Spinal cord (tissue), 10 donors: ENCODE measurements around the gene OR4D2. TPM values are rescaled to one million over a fixed set of nuclear protein-coding genes. Genes with fewer than 3 reads are reported as not detected.
A peak's percentile ranks its signal among the peaks of the same experiment; 100 is the strongest.

Experiments
- DNase-seq, 6 donors: peaks; one replicate each; pipeline versions ENCODE4 v3.0.0 to v3.0.0-alpha.2; 2013 to 2015; ENCODE audit warnings: low spot score in 6 of 6, low read depth in 4 of 6
- H3K27ac ChIP-seq: one replicate; pipeline ENCODE4 v1.5.1; 2013; ENCODE audit warnings: low read depth, low read length, control low read depth
- H3K27me3 ChIP-seq: one replicate; pipeline ENCODE4 v1.6.1; 2013; ENCODE audit warnings: low read length; ENCODE audit not compliant: control insufficient read depth, insufficient read depth
- H3K36me3 ChIP-seq: one replicate; pipeline ENCODE4 v1.6.1; 2013; ENCODE audit warnings: low read length; ENCODE audit not compliant: control insufficient read depth, insufficient read depth
- H3K4me1 ChIP-seq: one replicate; pipeline ENCODE4 v1.6.1; 2013; ENCODE audit warnings: low read length; ENCODE audit not compliant: control insufficient read depth, insufficient read depth
- H3K4me3 ChIP-seq: one replicate; pipeline ENCODE4 v1.5.1; 2013; ENCODE audit warnings: low read depth, low read length, control low read depth
- H3K9me3 ChIP-seq: one replicate; pipeline ENCODE4 v1.6.1; 2013; ENCODE audit warnings: low read length; ENCODE audit not compliant: control insufficient read depth, insufficient read depth
- WGBS: methylation state at CpG from one replicate; pipeline ENCODE4 v1.1.5; 2013; ENCODE audit warnings: missing lambda C conversion rate; ENCODE audit not compliant: insufficient coverage; 5-methylcytosine and 5-hydroxymethylcytosine counted together
- polyA plus RNA-seq, 2 donors: library from polyadenylated mRNA; unstranded; fragments of 120-200 nt; gene quantifications; one replicate each; pipeline ENCODE4 v1.2.1, GENCODE V29; 2013; ENCODE audit not compliant: insufficient read length in 2 of 2
- total RNA-seq, 2 donors: library from RNA; depleted of rRNA in 1 of 2; stranded (reverse); fragments of 120-200 nt in 1 of 2; fragments of >200 nt in 1 of 2; gene quantifications; one replicate each; pipeline versions ENCODE4 v1.2.3 to v1.2.4, GENCODE V29; 2013 to 2014
- donor health status: healthy.

The OR4D2 gene
- total and polyA plus RNA-seq, 4 donors: not detected

GRCh38 chr17:58202859-58203258 is 36.1 kb downstream of the OR4D2 start:
- DNase-seq: no peak
- Histone ChIP-seq H3K36me3 (peaks cover 25% of the 10 kb centered on the region), H3K27me3 (peaks cover 3% of the 10 kb centered on the region), H3K9me3 (no peaks in the 10 kb centered on the region), H3K4me3 (no peak overlapping the region), H3K27ac (no peak overlapping the region), H3K4me1 (peaks cover 2% of the 10 kb centered on the region)
- 75% methylated on average over 7 of the region's 7 CpGs for WGBS

GRCh38 chr17:58204796-58205195 is 38.0 kb downstream of the OR4D2 start:
- no peak for DNase-seq
- H3K9me3 ChIP-seq: no peaks in the 10 kb centered on the region

GRCh38 chr17:58205936-58206335 is 39.2 kb downstream of the OR4D2 start:
- no peak for DNase-seq
- Histone ChIP-seq H3K36me3 (peaks cover 47% of the 10 kb centered on the region), H3K4me1 (no peaks in the 10 kb centered on the region), H3K27me3 (no peaks in the 10 kb centered on the region), H3K9me3 (no peaks in the 10 kb centered on the region), H3K4me3 (no peak overlapping the region), H3K27ac (no peak overlapping the region)
- WGBS: 93% methylated on average over 5 of the region's 11 CpGs

More at GRCh38 chr17:58204796-58205195, 38.0 kb downstream of the OR4D2 start:
- WGBS: 85% methylated on average over 4 of the region's 5 CpGs
- Histone ChIP-seq H3K4me3 (no peak overlapping the region), H3K4me1 (peaks cover 2% of the 10 kb centered on the region), H3K36me3 (peaks cover 35% of the 10 kb centered on the region), H3K27ac (no peak overlapping the region), H3K27me3 (no peaks in the 10 kb centered on the region)

GRCh38 chr17:58207451-58207850 is 40.7 kb downstream of the OR4D2 start:
- H3K4me3 ChIP-seq: no peak overlapping the region
- no peaks in the 10 kb centered on the region for H3K4me1 ChIP-seq
- DNase-seq: no peak
- H3K27ac ChIP-seq: no peak overlapping the region
- H3K27me3 ChIP-seq: no peaks in the 10 kb centered on the region
- no peaks in the 10 kb centered on the region for H3K9me3 ChIP-seq
- H3K36me3 ChIP-seq: peaks cover 55% of the 10 kb centered on the region
- 89% methylated on average over 1 of the region's 3 CpGs for WGBS

GRCh38 chr17:58208344-58208743 is 41.6 kb downstream of the OR4D2 start:
- H3K36me3 ChIP-seq: peaks cover 60% of the 10 kb centered on the region
- no peaks in the 10 kb centered on the region for H3K4me1 ChIP-seq
- H3K27me3 ChIP-seq: no peaks in the 10 kb centered on the region
- H3K27ac ChIP-seq: no peak overlapping the region
- DNase-seq: no peak
- 100% methylated on average over 2 of the region's 5 CpGs for WGBS
- no peaks in the 10 kb centered on the region for H3K9me3 ChIP-seq
- no peak overlapping the region for H3K4me3 ChIP-seq

- Histone ChIP-seq H3K27ac (no peak overlapping the region), H3K27me3 (no peaks in the 10 kb centered on the region), H3K4me3 (no peak overlapping the region), H3K4me1 (no peaks in the 10 kb centered on the region), H3K9me3 (no peaks in the 10 kb centered on the region), H3K36me3 (peaks cover 60% of the 10 kb centered on the region)
- no peak for DNase-seq
- no CpG with 5 or more reads among the region's 5 CpGs for WGBS
Observed at GRCh38 chr17:58210922-58211321, 44.1 kb downstream of the OR4D2 start.

GRCh38 chr17:58215685-58216084 is 48.9 kb downstream of the OR4D2 start:
- Histone ChIP-seq H3K27ac (no peak overlapping the region), H3K4me3 (no peak overlapping the region), H3K36me3 (peaks cover 31% of the 10 kb centered on the region), H3K9me3 (no peaks in the 10 kb centered on the region), H3K4me1 (peaks cover 9% of the 10 kb centered on the region), H3K27me3 (no peaks in the 10 kb centered on the region)
- DNase-seq: peak in 1 of 6 donors; percentile 5

- no peak overlapping the region for H3K27ac ChIP-seq
- WGBS: 100% methylated on average over 3 of the region's 3 CpGs
- H3K4me3 ChIP-seq: no peak overlapping the region
- H3K9me3 ChIP-seq: no peaks in the 10 kb centered on the region
- H3K27me3 ChIP-seq: no peaks in the 10 kb centered on the region
- peaks cover 17% of the 10 kb centered on the region for H3K36me3 ChIP-seq
- DNase-seq: no peak
- peaks cover 9% of the 10 kb centered on the region for H3K4me1 ChIP-seq
Observed at GRCh38 chr17:58217766-58218165, 51.0 kb downstream of the OR4D2 start.

- H3K27me3 ChIP-seq: no peaks in the 10 kb centered on the region
- DNase-seq: peak; percentile 86 to 98 (median 90)
- H3K4me3 ChIP-seq: peak within 1 kb of the TSS; percentile 90
- peaks cover 9% of the 10 kb centered on the region for H3K4me1 ChIP-seq
- no peaks in the 10 kb centered on the region for H3K9me3 ChIP-seq
- WGBS: under 1% methylated on average over 45 of the region's 56 CpGs
- peak within 1 kb of the TSS; percentile 63 for H3K27ac ChIP-seq
- H3K36me3 ChIP-seq: peaks cover 11% of the 10 kb centered on the region
Observed at GRCh38 chr17:58219007-58219788, 52.4 kb downstream of the OR4D2 start, which contains the start of gene MKS1. MKS1 (minus strand) TSS chr17:58219255; CDS start chr17:58219230, 25 bp downstream.

- H3K36me3 ChIP-seq: peaks cover 6% of the 10 kb centered on the region
- peaks cover 2% of the 10 kb centered on the region for H3K27me3 ChIP-seq
- H3K4me1 ChIP-seq: peaks cover 9% of the 10 kb centered on the region
- peak in 2 of 6 donors; percentile 4 to 14 for DNase-seq
- H3K9me3 ChIP-seq: no peaks in the 10 kb centered on the region
- 28% methylated on average over 7 of the region's 7 CpGs for WGBS
- peak overlapping the region; percentile 90 for H3K4me3 ChIP-seq
- H3K27ac ChIP-seq: peak overlapping the region; percentile 63
Observed at GRCh38 chr17:58219789-58220183, 53.0 kb downstream of the OR4D2 start.
